Keratinocyte (primary cell): Measurements from ENCODE around the gene BHLHE23.

ENCODE experiments used
- EZH2 ChIP-seq: IDR thresholded peaks from one replicate; pipeline ENCODE4 v1.6.1; 2012; ENCODE audit warnings: inconsistent platforms, mild to moderate bottlenecking, low read length, moderate library complexity
- TF ChIP-seq, protein P1 (sequence below), 3 experiments: IDR thresholded peaks in 1 of 3; conservative IDR thresholded peaks in 1 of 3; optimal IDR thresholded peaks in 1 of 3; 2 replicates in 2 of 3; 3 replicates in 1 of 3; pipeline versions ENCODE3 to v1.5.1; 2011; ENCODE audit warnings: low read length in 3 of 3, mild to moderate bottlenecking in 3 of 3, moderate library complexity in 2 of 3, control low read depth in 1 of 3, inconsistent platforms in 1 of 3; ENCODE audit not compliant: insufficient read depth in 2 of 3; ENCODE audit errors: extremely low read depth in 1 of 3

DNA sequence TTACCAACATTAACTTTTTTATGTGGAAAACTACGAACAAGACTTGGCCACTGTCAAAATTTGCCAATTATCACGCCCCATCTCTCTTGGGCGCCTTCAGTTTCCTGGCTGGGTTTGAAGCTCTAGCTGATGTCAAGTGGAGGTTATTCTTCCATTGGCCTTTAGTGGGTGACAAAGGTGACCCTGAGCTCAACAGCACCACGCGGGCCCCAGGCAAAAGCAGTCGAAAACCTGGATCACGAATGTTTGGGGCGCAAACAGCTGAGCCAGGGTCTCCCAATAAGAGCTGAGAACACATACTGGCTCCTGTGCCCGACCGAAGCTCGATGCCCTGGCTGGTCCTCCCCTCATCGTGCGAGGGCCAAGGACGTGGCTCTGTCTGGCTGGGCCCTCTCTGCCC is 27.5 kb downstream of the BHLHE23 start:
- TF ChIP-seq, protein P1, sequence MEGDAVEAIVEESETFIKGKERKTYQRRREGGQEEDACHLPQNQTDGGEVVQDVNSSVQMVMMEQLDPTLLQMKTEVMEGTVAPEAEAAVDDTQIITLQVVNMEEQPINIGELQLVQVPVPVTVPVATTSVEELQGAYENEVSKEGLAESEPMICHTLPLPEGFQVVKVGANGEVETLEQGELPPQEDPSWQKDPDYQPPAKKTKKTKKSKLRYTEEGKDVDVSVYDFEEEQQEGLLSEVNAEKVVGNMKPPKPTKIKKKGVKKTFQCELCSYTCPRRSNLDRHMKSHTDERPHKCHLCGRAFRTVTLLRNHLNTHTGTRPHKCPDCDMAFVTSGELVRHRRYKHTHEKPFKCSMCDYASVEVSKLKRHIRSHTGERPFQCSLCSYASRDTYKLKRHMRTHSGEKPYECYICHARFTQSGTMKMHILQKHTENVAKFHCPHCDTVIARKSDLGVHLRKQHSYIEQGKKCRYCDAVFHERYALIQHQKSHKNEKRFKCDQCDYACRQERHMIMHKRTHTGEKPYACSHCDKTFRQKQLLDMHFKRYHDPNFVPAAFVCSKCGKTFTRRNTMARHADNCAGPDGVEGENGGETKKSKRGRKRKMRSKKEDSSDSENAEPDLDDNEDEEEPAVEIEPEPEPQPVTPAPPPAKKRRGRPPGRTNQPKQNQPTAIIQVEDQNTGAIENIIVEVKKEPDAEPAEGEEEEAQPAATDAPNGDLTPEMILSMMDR (optimal IDR thresholded peaks at IDR 0.05 in 1 of 3, IDR thresholded peaks at IDR 0.05 in 1 of 3, conservative IDR thresholded peaks at IDR 0.05 in 1 of 3; ENCODE audit: extremely low read depth in 1 of 3, insufficient read depth in 2 of 3, low read length in 3 of 3) = no peak
- no peak for TF ChIP-seq EZH2
